Central memory CD8-positive, alpha-beta T cell (primary cell): ENCODE measurements around the gene C14orf93.

Source experiments
- ATAC-seq: fragments of 150-1000 bp; cut with Tn5 transposase; replicated peaks from 2 replicates; pipeline ENCODE4 v1.10.0; 2022; ENCODE audit warnings: mild to moderate bottlenecking, moderate FRiP score, moderate number of reproducible peaks; ENCODE audit not compliant: poor library complexity, severe bottlenecking; ENCODE audit errors: extremely low read depth
- DNase-seq, 2 donors: peaks; one replicate each; pipeline ENCODE4 v3.0.0; 2021; ENCODE audit warnings: low spot score in 2 of 2
- H3K27ac Mint-ChIP-seq: one replicate; pipeline ENCODE4 v1.8.0; 2022; ENCODE audit warnings: low read depth, mild to moderate bottlenecking, moderate library complexity, mixed read lengths
- H3K27me3 Mint-ChIP-seq: one replicate; pipeline ENCODE4 v1.8.0; 2022; ENCODE audit warnings: mixed read lengths
- H3K36me3 Mint-ChIP-seq: one replicate; pipeline ENCODE4 v1.8.0; 2022; ENCODE audit warnings: mild to moderate bottlenecking, moderate library complexity, mixed read lengths; ENCODE audit not compliant: insufficient read depth
- H3K4me1 Mint-ChIP-seq: one replicate; pipeline ENCODE4 v1.8.0; 2022; ENCODE audit warnings: mixed read lengths
- H3K4me3 Mint-ChIP-seq: one replicate; pipeline ENCODE4 v1.8.0; 2022; ENCODE audit warnings: mild to moderate bottlenecking, moderate library complexity, mixed read lengths
- H3K9me3 Mint-ChIP-seq: one replicate; pipeline ENCODE4 v1.8.0; 2022; ENCODE audit warnings: mixed read lengths

Gene C14orf93

GRCh38 chr14:23052182-23052623 is 42.3 kb upstream of the C14orf93 start:
- H3K27ac Mint-ChIP-seq: no peak overlapping the region
- H3K4me3 Mint-ChIP-seq: no peak overlapping the region
- no peak for DNase-seq

DNA sequence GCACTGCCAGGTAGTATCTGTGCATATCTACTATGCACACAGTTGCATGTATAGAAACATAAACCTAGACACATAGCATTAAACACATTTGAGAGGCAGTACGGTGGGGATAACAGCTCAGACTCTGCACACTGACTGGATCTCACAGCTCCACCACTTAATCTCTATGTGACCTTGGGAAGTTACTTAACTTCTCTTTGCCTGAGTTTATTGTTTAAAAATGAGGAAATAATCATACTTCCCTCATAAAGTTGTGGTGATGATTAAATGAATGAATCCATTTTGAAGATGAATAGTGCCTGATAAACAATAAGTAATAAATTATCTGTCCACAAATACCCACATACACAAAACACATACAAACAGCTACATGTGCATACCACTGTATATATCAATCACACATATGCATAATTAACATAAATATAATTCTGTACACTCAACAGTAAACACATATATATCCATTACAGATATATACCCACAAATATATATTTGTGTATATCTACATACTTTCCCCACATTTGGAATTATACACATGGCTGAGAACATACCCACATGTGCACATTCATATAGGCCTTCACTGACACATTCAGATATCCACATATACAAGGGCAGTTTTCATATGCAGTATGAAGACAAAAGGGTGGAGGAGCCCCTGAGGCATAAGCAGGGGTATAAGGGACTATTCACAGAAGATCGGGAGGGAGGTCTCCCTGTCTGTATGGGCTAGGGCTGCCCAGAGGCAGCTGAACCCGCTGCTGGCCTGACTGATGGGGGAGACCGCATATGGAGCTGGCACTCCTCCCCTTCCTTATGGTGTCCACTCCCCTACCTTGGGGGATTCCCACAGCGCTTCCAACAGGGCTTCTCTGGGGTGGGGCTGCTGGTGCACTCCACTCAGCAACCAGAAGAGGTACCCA is 41.5 kb upstream of the C14orf93 start:
- H3K27ac Mint-ChIP-seq: no peak overlapping the region
- peaks cover 7% of the 10 kb centered on the region for H3K4me1 Mint-ChIP-seq
- DNase-seq (no peak), ATAC-seq (no peak)
- no peak overlapping the region for H3K4me3 Mint-ChIP-seq
- H3K9me3 Mint-ChIP-seq: no peaks in the 10 kb centered on the region
- H3K36me3 Mint-ChIP-seq: no peaks in the 10 kb centered on the region
- H3K27me3 Mint-ChIP-seq: no peaks in the 10 kb centered on the region

More at GRCh38 chr14:23052182-23052623, 42.3 kb upstream of the C14orf93 start:
- H3K36me3 Mint-ChIP-seq: peaks cover 1% of the 10 kb centered on the region
- no peaks in the 10 kb centered on the region for H3K27me3 Mint-ChIP-seq
- ATAC-seq: no peak
- no peaks in the 10 kb centered on the region for H3K9me3 Mint-ChIP-seq
- H3K4me1 Mint-ChIP-seq: peaks cover 15% of the 10 kb centered on the region

- Mint-ChIP-seq H3K27ac (no peak overlapping the region), H3K4me1 (no peaks in the 10 kb centered on the region), H3K9me3 (no peaks in the 10 kb centered on the region), H3K36me3 (no peaks in the 10 kb centered on the region), H3K4me3 (no peak overlapping the region), H3K27me3 (no peaks in the 10 kb centered on the region)
- no peak for DNase-seq
- no peak for ATAC-seq
These were observed 39.1 kb upstream of the C14orf93 start for GRCh38 chr14:23049011-23049410.

DNA sequence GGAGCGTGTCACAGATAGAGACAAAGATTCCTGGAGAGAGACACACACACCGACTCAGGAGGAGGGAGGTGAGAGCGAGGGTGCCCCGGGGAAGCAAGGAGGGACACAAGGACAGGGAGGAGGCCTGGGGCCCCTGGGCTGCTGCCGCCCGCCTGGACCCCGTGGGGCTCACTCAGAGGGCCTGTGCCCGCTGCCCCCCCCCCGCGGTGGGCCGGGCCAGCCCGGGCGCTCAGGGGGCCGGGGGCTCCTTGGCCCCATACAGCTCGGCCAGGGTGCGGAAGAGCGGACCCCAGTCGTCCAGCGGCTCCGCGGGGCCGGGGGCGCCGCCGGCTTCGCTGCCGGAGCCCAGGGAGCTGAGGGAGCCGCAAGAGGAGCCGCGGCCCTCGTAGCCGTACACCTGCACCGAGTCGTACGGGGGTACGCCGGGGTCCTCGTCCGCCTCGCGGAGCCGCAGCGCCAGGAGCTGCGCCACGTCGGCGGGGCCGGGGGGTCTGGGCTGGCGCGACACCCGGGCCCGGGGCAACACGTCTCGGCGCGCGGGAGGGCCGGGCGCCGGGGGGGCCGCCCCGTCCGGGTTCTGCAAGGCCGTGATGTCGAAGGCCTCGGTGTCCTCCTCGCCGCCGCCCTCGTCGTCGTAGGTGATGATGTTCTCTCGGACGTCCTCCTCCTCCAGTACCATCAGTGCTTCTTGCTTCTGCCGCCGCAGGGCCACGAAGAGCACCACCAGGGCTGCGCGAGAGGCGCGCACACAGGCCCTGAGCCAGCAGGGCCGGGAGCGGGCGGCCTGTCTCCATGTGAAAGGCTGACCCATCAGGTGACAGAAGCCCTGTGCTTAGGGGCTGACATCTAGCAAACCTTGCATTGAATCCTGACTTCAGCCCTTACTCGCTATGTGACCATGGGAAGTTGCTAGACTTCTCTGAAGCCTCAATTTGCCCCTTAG is 38.1 kb upstream of the C14orf93 start:
- DNase-seq (no peak), ATAC-seq (no peak)
- Mint-ChIP-seq H3K36me3 (no peaks in the 10 kb centered on the region), H3K4me3 (no peak overlapping the region), H3K27me3 (no peaks in the 10 kb centered on the region), H3K9me3 (no peaks in the 10 kb centered on the region), H3K4me1 (no peaks in the 10 kb centered on the region), H3K27ac (no peak overlapping the region)

- Mint-ChIP-seq H3K36me3 (no peaks in the 10 kb centered on the region), H3K4me1 (no peaks in the 10 kb centered on the region), H3K9me3 (no peaks in the 10 kb centered on the region), H3K4me3 (no peak overlapping the region), H3K27ac (no peak overlapping the region), H3K27me3 (no peaks in the 10 kb centered on the region)
- ATAC-seq (no peak), DNase-seq (no peak)
These were observed 37.2 kb upstream of the C14orf93 start for GRCh38 chr14:23047034-23047634.

DNA sequence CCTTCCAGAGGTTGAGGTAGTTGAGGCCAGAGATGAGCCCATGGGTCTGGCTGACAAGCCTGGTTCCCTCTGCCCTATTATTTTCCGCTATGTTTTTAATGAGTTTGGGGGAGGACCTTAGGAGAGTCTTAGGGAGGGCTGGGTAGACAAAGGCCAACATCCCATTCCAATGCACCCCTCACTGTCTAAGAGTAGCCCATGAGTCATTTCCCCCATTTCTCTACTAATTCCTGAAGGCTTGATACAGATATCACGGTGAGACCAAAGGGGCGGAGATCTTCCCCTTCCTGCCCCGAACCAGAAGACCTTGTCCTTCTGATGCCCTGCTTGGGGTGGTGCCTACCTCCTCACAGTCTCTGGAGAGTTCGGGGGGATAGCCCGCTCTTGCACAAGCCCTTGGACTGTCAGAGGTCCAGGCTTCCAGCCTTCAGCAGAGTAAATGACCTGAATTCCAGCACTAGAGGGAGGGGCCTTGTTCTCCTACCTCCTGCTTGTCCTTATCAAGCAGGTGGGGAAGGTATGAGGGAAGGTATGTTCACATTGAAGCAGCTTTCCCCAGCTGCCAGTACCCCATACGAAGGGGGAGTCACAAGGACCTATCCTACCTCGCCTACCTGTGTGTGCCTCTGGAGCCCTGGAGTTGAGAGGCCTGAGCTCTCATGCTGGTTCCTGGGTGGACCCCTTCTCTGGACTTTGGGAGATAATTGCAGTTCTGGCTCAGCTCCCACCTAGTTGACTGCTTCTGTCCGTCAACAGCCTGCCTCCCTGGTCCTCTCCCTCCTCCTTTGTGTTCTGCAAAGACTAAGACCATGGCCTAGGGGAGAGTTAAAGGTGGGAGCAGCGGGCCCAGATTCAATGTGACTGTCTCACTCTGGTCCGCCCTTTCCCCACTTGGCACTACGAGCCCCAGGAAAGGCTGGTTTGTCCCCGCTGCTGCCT is 35.7 kb upstream of the C14orf93 start:
- DNase-seq (no peak), ATAC-seq (no peak)
- Mint-ChIP-seq H3K4me1 (no peaks in the 10 kb centered on the region), H3K27me3 (no peaks in the 10 kb centered on the region), H3K27ac (peak overlapping the region; percentile 67), H3K4me3 (no peak overlapping the region), H3K36me3 (no peaks in the 10 kb centered on the region), H3K9me3 (no peaks in the 10 kb centered on the region)

DNA sequence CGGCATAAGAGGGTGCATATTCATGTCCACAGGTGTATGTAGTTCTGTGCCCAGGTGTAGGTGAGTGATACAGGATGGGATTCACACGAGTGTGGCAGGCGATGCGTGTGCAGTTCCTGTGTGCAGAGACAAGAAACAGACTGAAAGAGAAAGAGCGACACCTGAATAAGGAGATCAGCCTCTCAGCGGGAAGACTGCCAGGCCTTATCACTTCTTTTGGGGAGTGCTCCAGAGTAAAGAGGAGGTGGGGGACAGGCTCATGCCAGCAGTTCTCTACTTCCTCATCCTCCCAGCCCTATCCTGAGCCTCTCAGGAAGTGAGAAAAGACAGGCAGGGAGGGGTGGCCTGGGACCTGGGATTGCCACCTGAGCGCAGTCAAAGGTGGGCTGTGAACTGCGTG is 34.9 kb upstream of the C14orf93 start:
- Mint-ChIP-seq H3K4me1 (no peaks in the 10 kb centered on the region), H3K27ac (no peak overlapping the region), H3K36me3 (no peaks in the 10 kb centered on the region), H3K4me3 (no peak overlapping the region), H3K27me3 (no peaks in the 10 kb centered on the region), H3K9me3 (no peaks in the 10 kb centered on the region)
- DNase-seq (no peak), ATAC-seq (no peak)

- ATAC-seq (no peak), DNase-seq (no peak)
- no peaks in the 10 kb centered on the region for H3K27me3 Mint-ChIP-seq
- no peaks in the 10 kb centered on the region for H3K9me3 Mint-ChIP-seq
- H3K4me1 Mint-ChIP-seq: no peaks in the 10 kb centered on the region
- no peak overlapping the region for H3K4me3 Mint-ChIP-seq
- no peaks in the 10 kb centered on the region for H3K36me3 Mint-ChIP-seq
- no peak overlapping the region for H3K27ac Mint-ChIP-seq
These were observed 33.8 kb upstream of the C14orf93 start for GRCh38 chr14:23043754-23044153.

DNA sequence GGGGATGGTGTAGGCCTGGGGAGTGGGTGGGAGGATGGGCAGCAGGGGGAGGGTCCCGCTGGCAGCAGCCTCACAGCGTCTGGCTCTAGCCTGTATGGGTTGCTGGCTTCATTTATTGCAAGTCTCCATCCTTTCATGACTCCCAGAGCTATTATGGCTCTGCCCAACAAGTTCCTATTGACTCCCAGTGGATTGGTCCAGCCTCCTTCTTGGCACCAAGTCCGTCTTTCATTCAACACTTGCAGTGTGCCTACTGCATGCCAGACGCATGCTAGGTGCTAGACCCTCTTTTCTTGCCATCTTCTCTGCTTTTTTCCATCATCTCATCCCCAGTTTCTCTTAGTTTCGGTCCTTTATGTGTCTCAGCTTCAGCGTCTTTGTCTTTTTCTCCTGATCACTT is 33.2 kb upstream of the C14orf93 start:
- DNase-seq: no peak
- no peaks in the 10 kb centered on the region for H3K36me3 Mint-ChIP-seq
- no peaks in the 10 kb centered on the region for H3K4me1 Mint-ChIP-seq
- no peak overlapping the region for H3K4me3 Mint-ChIP-seq
- H3K9me3 Mint-ChIP-seq: no peaks in the 10 kb centered on the region
- no peak for ATAC-seq
- no peak overlapping the region for H3K27ac Mint-ChIP-seq
- no peaks in the 10 kb centered on the region for H3K27me3 Mint-ChIP-seq

DNA sequence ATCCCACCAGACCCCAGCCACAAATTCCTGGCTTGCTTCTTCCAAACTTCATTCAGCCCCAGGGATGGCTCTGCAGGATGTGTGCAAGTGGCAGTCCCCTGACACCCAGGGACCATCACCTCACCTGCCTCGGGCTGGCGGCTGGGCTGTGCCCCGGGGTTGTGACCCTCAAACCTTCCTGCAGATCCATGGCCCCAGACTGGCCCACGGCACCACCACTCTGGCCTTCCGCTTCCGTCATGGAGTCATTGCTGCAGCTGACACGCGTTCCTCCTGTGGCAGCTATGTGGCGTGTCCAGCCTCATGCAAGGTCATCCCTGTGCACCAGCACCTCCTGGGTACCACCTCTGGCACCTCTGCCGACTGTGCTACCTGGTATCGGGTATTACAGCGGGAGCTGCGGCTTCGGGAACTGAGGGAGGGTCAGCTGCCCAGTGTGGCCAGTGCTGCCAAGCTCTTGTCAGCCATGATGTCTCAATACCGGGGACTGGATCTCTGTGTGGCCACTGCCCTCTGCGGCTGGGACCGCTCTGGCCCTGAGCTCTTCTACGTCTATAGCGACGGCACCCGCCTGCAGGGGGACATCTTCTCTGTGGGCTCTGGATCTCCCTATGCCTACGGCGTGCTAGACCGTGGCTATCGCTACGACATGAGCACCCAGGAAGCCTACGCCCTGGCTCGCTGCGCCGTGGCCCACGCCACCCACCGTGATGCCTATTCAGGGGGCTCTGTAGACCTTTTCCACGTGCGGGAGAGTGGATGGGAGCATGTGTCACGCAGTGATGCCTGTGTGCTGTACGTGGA is 32.4 kb upstream of the C14orf93 start, which contains the start of gene PSMB11:
TSS of gene PSMB11 (plus strand) at position 51 of the 804 bp plus-strand sequence. CDS start at position 65, 14 bp downstream.
- Mint-ChIP-seq H3K36me3 (no peaks in the 10 kb centered on the region), H3K4me3 (no peak within 1 kb of the TSS), H3K27ac (no peak within 1 kb of the TSS), H3K4me1 (no peaks in the 10 kb centered on the region), H3K9me3 (no peaks in the 10 kb centered on the region), H3K27me3 (no peaks in the 10 kb centered on the region)
- DNase-seq (no peak), ATAC-seq (no peak)

GRCh38 chr14:23041729-23042128 is 31.8 kb upstream of the C14orf93 start:
- Mint-ChIP-seq H3K4me3 (no peak overlapping the region), H3K9me3 (no peaks in the 10 kb centered on the region), H3K36me3 (no peaks in the 10 kb centered on the region), H3K27me3 (no peaks in the 10 kb centered on the region), H3K4me1 (no peaks in the 10 kb centered on the region), H3K27ac (no peak overlapping the region)
- DNase-seq (no peak), ATAC-seq (no peak)
